ENCODE measurements around the gene PHLDB2. TPM values are rescaled to one million over a fixed set of nuclear protein-coding genes. Genes with fewer than 3 reads are reported as not detected.

PHLDB2 gene
- total RNA-seq, 1 donor from 2014 or later: 45.5 TPM

DNA sequence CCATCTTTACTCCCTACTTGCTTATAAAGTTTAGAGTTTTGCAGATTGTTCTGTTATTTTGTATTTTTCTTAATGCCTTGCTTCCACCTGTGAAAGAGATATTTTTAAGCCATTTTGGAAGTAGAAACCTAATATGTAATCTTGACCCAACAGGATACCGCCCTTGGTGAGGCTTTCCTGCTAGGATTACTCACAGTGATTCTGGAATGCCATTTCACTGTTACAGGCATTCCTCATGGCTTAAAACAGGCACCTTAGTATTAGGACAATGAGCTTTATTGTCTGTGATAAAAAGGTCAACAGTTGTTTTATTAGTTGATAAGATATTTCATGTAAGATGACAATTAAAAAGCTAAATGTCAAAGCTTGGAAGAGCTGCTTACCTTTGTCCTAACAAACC lies 58.2 kb downstream of the PHLDB2 start:
- TF ChIP-seq, protein P1, sequence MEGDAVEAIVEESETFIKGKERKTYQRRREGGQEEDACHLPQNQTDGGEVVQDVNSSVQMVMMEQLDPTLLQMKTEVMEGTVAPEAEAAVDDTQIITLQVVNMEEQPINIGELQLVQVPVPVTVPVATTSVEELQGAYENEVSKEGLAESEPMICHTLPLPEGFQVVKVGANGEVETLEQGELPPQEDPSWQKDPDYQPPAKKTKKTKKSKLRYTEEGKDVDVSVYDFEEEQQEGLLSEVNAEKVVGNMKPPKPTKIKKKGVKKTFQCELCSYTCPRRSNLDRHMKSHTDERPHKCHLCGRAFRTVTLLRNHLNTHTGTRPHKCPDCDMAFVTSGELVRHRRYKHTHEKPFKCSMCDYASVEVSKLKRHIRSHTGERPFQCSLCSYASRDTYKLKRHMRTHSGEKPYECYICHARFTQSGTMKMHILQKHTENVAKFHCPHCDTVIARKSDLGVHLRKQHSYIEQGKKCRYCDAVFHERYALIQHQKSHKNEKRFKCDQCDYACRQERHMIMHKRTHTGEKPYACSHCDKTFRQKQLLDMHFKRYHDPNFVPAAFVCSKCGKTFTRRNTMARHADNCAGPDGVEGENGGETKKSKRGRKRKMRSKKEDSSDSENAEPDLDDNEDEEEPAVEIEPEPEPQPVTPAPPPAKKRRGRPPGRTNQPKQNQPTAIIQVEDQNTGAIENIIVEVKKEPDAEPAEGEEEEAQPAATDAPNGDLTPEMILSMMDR (IDR thresholded peaks at IDR 0.05; ENCODE audit: insufficient read depth, low read length, severe bottlenecking): no peak
- Histone ChIP-seq H3K27me3 (ENCODE audit: control insufficient read depth, insufficient read depth, low read length) (no peaks in the 10 kb centered on the region), H3K4me3 (ENCODE audit: low read depth, low read length) (no peak overlapping the region), H3K36me3 (ENCODE audit: control insufficient read depth, insufficient read depth, low read length) (peaks cover 23% of the 10 kb centered on the region)
- DNase-seq (ENCODE audit: low read depth): peak; percentile 67
- FAIRE-seq: no peak

DNA sequence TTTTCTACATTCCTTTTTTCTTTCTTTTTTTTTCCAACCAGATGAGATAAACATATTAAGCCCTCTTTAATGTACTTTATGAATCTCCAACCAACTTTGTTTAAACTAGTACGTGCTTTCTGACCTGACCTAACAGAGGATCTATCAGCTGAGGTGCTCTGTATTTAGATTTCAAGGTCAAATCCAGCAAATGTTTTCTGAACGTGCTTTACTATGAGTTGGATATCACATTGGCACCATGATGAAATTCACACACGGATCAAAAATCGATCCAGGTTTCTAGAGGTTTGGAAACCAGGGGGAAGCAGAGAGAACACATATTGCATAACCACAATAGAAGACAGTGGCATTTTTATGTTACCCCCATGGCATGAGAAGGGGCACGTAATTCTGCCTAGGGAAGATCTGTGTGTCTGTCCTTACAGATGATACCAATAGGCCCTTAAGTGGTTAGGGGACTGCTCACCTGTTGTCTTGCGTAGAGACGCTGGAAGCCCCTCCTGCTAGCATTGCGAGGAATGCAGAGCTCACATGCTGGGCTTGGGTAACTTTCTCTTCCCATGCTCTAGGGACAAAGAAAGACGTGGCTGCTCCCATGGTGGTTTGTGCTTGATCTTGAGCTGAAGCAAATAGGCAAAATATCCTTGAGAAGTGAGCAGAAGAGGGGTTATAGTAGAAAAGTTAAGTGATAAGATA lies 60.5 kb downstream of the PHLDB2 start:
- no peak for FAIRE-seq
- Histone ChIP-seq H3K4me3 (ENCODE audit: low read depth, low read length) (no peak overlapping the region), H3K27me3 (ENCODE audit: control insufficient read depth, insufficient read depth, low read length) (no peaks in the 10 kb centered on the region), H3K36me3 (ENCODE audit: control insufficient read depth, insufficient read depth, low read length) (peaks cover 20% of the 10 kb centered on the region)
- no peak for DNase-seq (ENCODE audit: low read depth)
- TF ChIP-seq, protein P1 (IDR thresholded peaks at IDR 0.05; ENCODE audit: insufficient read depth, low read length, severe bottlenecking): no peak

DNA sequence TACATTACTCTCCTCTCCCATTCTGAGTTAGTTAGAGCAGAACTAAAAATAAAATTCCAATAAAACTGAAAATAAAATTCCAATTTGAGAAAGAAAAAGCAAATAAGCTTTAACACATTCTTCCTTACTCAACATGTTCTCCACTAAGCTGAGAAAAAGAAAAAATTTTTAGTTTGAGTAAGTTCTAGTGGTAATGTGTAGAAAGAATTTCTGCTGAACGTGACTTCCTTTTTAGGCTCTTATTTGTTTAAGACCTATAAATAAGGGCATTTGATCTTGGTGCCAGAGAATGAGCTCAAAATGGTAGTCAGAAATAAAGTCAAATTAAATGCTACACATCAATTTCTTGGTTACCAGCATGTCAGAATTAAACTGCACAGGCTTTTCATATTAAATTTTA lies 62.1 kb downstream of the PHLDB2 start:
- FAIRE-seq (no peak), DNase-seq (ENCODE audit: low read depth) (no peak)
- TF ChIP-seq, protein P1 (IDR thresholded peaks at IDR 0.05; ENCODE audit: insufficient read depth, low read length, severe bottlenecking): no peak
- Histone ChIP-seq H3K27me3 (ENCODE audit: control insufficient read depth, insufficient read depth, low read length) (no peaks in the 10 kb centered on the region), H3K36me3 (ENCODE audit: control insufficient read depth, insufficient read depth, low read length) (peaks cover 24% of the 10 kb centered on the region), H3K4me3 (ENCODE audit: low read depth, low read length) (no peak overlapping the region)

DNA sequence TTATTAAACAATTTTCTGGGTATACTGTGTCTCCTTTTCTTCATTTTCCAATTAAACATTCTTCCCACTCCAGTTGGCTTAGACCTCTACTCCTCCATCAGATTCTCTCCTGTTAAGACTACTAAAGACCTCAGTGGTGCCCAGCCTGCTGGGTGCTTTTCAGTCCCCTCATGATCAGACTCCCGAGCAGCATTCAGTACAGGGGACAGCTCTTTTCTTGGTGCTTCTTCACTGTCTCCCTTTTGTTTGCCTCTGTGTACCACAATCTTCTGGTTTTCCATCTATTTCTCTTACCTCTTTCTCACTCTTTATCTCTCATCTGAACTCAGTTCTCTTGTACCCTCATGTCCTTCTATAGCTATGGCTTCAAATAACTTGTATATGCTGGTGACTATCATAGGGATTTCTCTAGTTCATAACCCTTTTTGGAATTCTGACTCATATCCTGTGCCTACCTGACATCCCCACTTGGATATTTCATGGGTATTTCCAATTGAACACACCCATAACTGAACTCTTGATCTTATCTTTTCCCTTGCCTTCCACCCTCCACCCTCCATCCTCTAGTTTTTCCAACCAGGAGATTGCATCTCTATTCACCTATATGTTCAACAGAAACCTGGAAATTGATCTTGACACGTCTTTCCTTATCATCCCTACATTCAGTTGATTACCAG lies 64.2 kb downstream of the PHLDB2 start:
- H3K27me3 ChIP-seq (ENCODE audit: control insufficient read depth, insufficient read depth, low read length): no peaks in the 10 kb centered on the region
- H3K36me3 ChIP-seq (ENCODE audit: control insufficient read depth, insufficient read depth, low read length): peaks cover 24% of the 10 kb centered on the region
- FAIRE-seq (no peak), DNase-seq (ENCODE audit: low read depth) (peak; percentile 84)
- no peak overlapping the region for H3K4me3 ChIP-seq (ENCODE audit: low read depth, low read length)
- TF ChIP-seq, protein P1 (IDR thresholded peaks at IDR 0.05; ENCODE audit: insufficient read depth, low read length, severe bottlenecking): no peak

DNA sequence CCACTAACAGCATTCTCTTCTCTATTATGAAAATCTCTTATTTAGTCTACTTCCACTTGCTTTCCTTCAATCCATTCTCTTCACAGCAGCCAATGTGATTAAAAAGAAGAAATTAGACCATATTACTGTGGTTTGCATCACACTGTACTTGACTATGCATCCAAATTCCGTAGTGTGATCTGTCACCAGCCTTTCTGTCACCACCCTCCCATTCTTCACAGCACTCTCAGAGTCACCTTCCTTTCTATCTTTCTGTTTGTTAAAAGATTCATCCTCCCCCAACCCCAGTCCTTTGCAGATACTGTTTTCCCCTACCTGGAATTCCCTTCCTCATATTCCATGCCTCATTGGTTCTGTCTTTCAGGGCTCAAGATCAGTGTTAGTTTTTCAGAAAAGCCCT lies 64.7 kb downstream of the PHLDB2 start:
- Histone ChIP-seq H3K4me3 (ENCODE audit: low read depth, low read length) (no peak overlapping the region), H3K36me3 (ENCODE audit: control insufficient read depth, insufficient read depth, low read length) (peaks cover 21% of the 10 kb centered on the region), H3K27me3 (ENCODE audit: control insufficient read depth, insufficient read depth, low read length) (no peaks in the 10 kb centered on the region)
- DNase-seq (ENCODE audit: low read depth) (no peak), FAIRE-seq (no peak)
- TF ChIP-seq, protein P1 (IDR thresholded peaks at IDR 0.05; ENCODE audit: insufficient read depth, low read length, severe bottlenecking): no peak
